GM12878 (cell line): ENCODE results near the gene LSAMP. TPM values are rescaled to one million over a fixed set of nuclear protein-coding genes. Genes with fewer than 3 reads are reported as not detected.

Experiments
- ATAC-seq: fragments of 200-7000 bp; cut with Tn5 transposase; 3 replicates; pipeline ENCODE4 v1.9.1; 2020; ENCODE audit warnings: mild to moderate bottlenecking, moderate library complexity
- BruUV-seq: library from RNA; stranded (reverse); fragments of 400-500 nt; replicated peaks from 2 replicates; lab custom pipeline; 2021; lab: Mats Ljungman, UMichigan
- CTCF ChIA-PET: fragments of 300-600 bp; sonication (Branson Sonifier 250); formaldehyde crosslinking; extraction: SDS; loops from one replicate; lab custom pipeline; 2021; ENCODE audit warnings: inconsistent platforms; lab: Yijun Ruan, JAX
- POLR2A ChIA-PET: fragments of 350-600 bp; formaldehyde crosslinking; extraction: SDS; loops from one replicate; lab custom pipeline; 2021; ENCODE audit warnings: inconsistent platforms; lab: Charles Lee
- RAD21 ChIA-PET: fragments of 300-600 bp; sonication (Branson Sonifier 250); formaldehyde crosslinking; loops from one replicate; lab custom pipeline; 2023; ENCODE audit warnings: antibody characterized with exemption; ENCODE audit not compliant: unreplicated experiment; lab: Charles Lee
- SMC1A ChIA-PET: fragments of 300-600 bp; sonication (Branson Sonifier 250); formaldehyde crosslinking; loops from one replicate; lab custom pipeline; 2023; ENCODE audit not compliant: unreplicated experiment, uncharacterized antibody; lab: Charles Lee
- DNase-seq: peaks from one replicate; pipeline ENCODE4 v3.0.0-alpha.2; 2011; ENCODE audit warnings: low read depth, low spot score
- FAIRE-seq: peaks from 3 replicates; lab custom pipeline; 2011; peaks lifted over from hg19 to GRCh38; lab: Jason Lieb, UNC
- H2AFZ ChIP-seq: 2 replicates; pipeline ENCODE4 v1.6.0; 2011; ENCODE audit warnings: low read depth, low read length, control low read depth; ENCODE audit not compliant: control insufficient read depth
- H3K27ac ChIP-seq: 2 replicates; pipeline ENCODE4 v1.5.1; 2011; ENCODE audit warnings: control low read depth; ENCODE audit not compliant: control insufficient read depth, insufficient read depth
- H3K27me3 ChIP-seq, 2 experiments: replicated peaks in 1 of 2; 2 replicates each; pipeline versions ENCODE4 v1.6.0 to v1.6.1; 2011; ENCODE audit warnings: low read length in 1 of 2; ENCODE audit not compliant: control insufficient read depth in 2 of 2, insufficient read depth in 2 of 2
- H3K36me3 ChIP-seq, 2 experiments: 2 replicates each; pipeline ENCODE4 v1.5.1; 2011; ENCODE audit warnings: low read length in 1 of 2; ENCODE audit not compliant: control insufficient read depth in 2 of 2, insufficient read depth in 2 of 2
- H3K4me1 ChIP-seq: 2 replicates; pipeline ENCODE4 v1.6.1; 2011; ENCODE audit warnings: mild to moderate bottlenecking, low read length, moderate library complexity, mixed read lengths; ENCODE audit not compliant: control insufficient read depth, insufficient read depth
- H3K4me2 ChIP-seq: 2 replicates; pipeline ENCODE4 v1.6.0; 2011; ENCODE audit warnings: control low read depth; ENCODE audit not compliant: control insufficient read depth, insufficient read depth
- H3K4me3 ChIP-seq: fragments of 200-600 bp; sonication (generic); 2 replicates; pipeline ENCODE4 v1.5.1; 2016
- H3K79me2 ChIP-seq: 2 replicates; pipeline ENCODE4 v1.6.0; 2011; ENCODE audit warnings: low read length; ENCODE audit not compliant: control insufficient read depth, insufficient read depth
- H3K9ac ChIP-seq: 2 replicates; pipeline ENCODE4 v1.8.0; 2011; ENCODE audit warnings: low read length, control low read depth, mixed read lengths; ENCODE audit not compliant: control insufficient read depth, insufficient read depth
- H3K9me3 ChIP-seq: replicated peaks from 3 replicates; pipeline ENCODE4 v1.5.1; 2011; ENCODE audit warnings: mild to moderate bottlenecking, low read length; ENCODE audit not compliant: control insufficient read depth, insufficient read depth
- H4K20me1 ChIP-seq: 2 replicates; pipeline ENCODE4 v1.6.0; 2011; ENCODE audit not compliant: control insufficient read depth, insufficient read depth
- CEBPZ ChIP-seq: fragments of 150-350 bp; IDR thresholded peaks from 2 replicates; pipeline ENCODE4 v1.6.1; 2016; ENCODE audit warnings: low read depth, low read length
- HCFC1 ChIP-seq: fragments of 150-350 bp; IDR thresholded peaks from 2 replicates; pipeline ENCODE4 v1.6.1; 2014; ENCODE audit warnings: low read length
- HDAC2 ChIP-seq: fragments of 200-600 bp; sonication (generic); IDR thresholded peaks from 2 replicates; pipeline ENCODE4 v1.6.1; 2017
- PBX3 ChIP-seq: IDR thresholded peaks from 2 replicates; pipeline ENCODE4 v1.6.1; 2011; ENCODE audit warnings: mild to moderate bottlenecking, low read depth, low read length, moderate library complexity; ENCODE audit not compliant: insufficient replicate concordance
- PML ChIP-seq: IDR thresholded peaks from 2 replicates; pipeline ENCODE4 v1.6.1; 2012; ENCODE audit warnings: low read length, inconsistent platforms
- RELB ChIP-seq: fragments of 450-650 bp; IDR thresholded peaks from 2 replicates; pipeline ENCODE4 v1.6.1; 2017; ENCODE audit warnings: low read depth, mild to moderate bottlenecking, moderate library complexity
- SIX5 ChIP-seq: IDR thresholded peaks from 2 replicates; pipeline ENCODE4 v1.6.1; 2011; ENCODE audit warnings: mild to moderate bottlenecking, low read depth, low read length, moderate library complexity; ENCODE audit not compliant: severe bottlenecking
- SRF ChIP-seq, 2 experiments: IDR thresholded peaks; 2 replicates each; pipeline ENCODE4 v1.6.1; 2011; ENCODE audit warnings: low read depth in 2 of 2, low read length in 2 of 2, mild to moderate bottlenecking in 1 of 2, moderate library complexity in 1 of 2
- WGBS: methylation state at CpG from one replicate; pipeline ENCODE4 v1.1.6; 2016; ENCODE audit warnings: low lambda C conversion rate; ENCODE audit not compliant: insufficient replicate concordance, insufficient coverage; ENCODE audit errors: missing lambda C conversion rate; 5-methylcytosine and 5-hydroxymethylcytosine counted together
- in situ Hi-C: fragments of 300-500 bp; cut with MboI; formaldehyde crosslinking; loops from 9 replicates; pipeline ENCODE4 v1.14.3; 2018; ENCODE audit warnings: mixed read lengths
- intact Hi-C: fragments of 100-400 bp; cut with micrococcal nuclease; formaldehyde crosslinking; loops from one replicate; pipeline ENCODE4 v1.14.2; 2022; ENCODE audit not compliant: unreplicated experiment
- polyA plus RNA-seq, 11 experiments: library from polyadenylated mRNA; depleted of rRNA in 4 of 11; unstranded in 6 of 11; stranded (reverse) in 5 of 11; fragments of >200 nt; fragmentation: Nextera tagmentation in 4 of 11; fragmentation: Illumina TruSeq in 1 of 11; extraction: Ambion mirVana in 4 of 11; extraction: Trizol in 1 of 11; gene quantifications; 1 replicate in 1 of 11; 2 replicates in 10 of 11; pipeline versions ENCODE4 v1.2.1 to v1.2.3, GENCODE V29; 2011 to 2016; ENCODE audit warnings: inconsistent platforms in 2 of 11, missing spikeins in 2 of 11, low read depth in 1 of 11
- total RNA-seq, 4 experiments: library from RNA; depleted of rRNA in 3 of 4; stranded (reverse); fragments of >200 nt in 3 of 4; fragmentation: Illumina TruSeq in 1 of 4; extraction: Trizol in 1 of 4; gene quantifications; 2 replicates each; pipeline versions ENCODE4 v1.2.1 to v1.2.3, GENCODE V29; 2013 to 2021

The LSAMP gene
- total and polyA plus RNA-seq, 10 of the 15 experiments (the other 5 are each of a cell fraction or from before 2014, with no cell fraction given) = 2.0 to 12.7 (median 6.5) TPM

DNA sequence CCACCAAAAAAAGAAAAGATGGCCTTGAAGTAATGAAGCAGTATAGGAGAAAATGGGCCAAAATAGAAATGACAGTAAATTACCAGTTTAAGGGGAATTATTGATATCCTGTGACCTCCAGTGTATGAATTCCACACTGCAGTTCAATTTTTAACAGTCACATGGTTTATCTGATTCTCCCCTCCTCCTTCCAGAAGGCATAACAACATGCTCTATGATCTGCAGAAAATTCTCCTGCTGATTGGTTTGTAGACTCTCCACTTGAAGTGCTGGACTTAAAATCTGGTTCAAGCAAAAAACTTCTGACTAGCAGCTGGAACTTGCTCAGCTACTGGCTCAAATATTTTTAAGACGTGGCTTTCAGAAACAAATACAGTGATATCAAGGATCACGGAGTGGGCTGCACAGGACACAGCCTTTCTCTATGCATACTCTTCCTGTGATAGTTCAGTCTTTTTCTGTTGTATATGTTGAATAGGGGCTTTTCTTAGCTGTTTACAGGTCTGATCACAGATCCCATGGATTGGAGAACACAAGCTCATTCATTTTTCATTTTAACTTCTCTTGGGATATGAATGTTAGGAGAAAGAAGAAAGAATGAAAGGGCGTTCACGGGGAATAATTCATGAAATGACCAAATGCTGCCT, 211.5 kb downstream of the LSAMP start:
- in situ Hi-C loops = no loop called here
- SMC1A ChIA-PET = interaction anchor here (0.6 to 3.2 kb wide), 10 partner anchors 9 to 112 kb away, joined by 3 to 19 read pairs (median 3); no protein-coding TSS in a partner anchor

GRCh38 chr3:116230431-116231020, 214.8 kb downstream of the LSAMP start:
- no peaks in the 10 kb centered on the region for H3K9me3 ChIP-seq
- H4K20me1 ChIP-seq = no peaks in the 10 kb centered on the region
- 59% methylated on average over 5 of the region's 5 CpGs for WGBS
- RAD21 ChIA-PET = no interaction called here
- FAIRE-seq (no peak), DNase-seq (no peak), ATAC-seq (no peak)
- H3K27ac ChIP-seq = no peak overlapping the region
- BruUV-seq = no TSS peak
- SMC1A ChIA-PET = interaction anchor here (1.0 to 2.8 kb wide), 4 partner anchors 9 to 29 kb away, joined by 3 to 8 read pairs (median 4); no protein-coding TSS in a partner anchor
- intact Hi-C loops (no loop called here), in situ Hi-C loops (no loop called here)
- no peak overlapping the region for H3K4me2 ChIP-seq
- H3K4me1 ChIP-seq = no peaks in the 10 kb centered on the region
- POLR2A ChIA-PET = interaction anchor here (1.1 kb wide), 1 partner anchor 13 kb away, joined by 3 read pairs; no protein-coding TSS in a partner anchor
- TF ChIP-seq SRF (IDR thresholded peaks at IDR 0.05; ENCODE audit: low read depth in 2 of 2, low read length in 2 of 2) = no peak
- no peak for TF ChIP-seq HDAC2
- no peak for TF ChIP-seq PBX3
- TF ChIP-seq RELB = no peak
- TF ChIP-seq CEBPZ = no peak
- no peak for TF ChIP-seq PML
- TF ChIP-seq HCFC1 = no peak
- no peak overlapping the region for H2AFZ ChIP-seq
- no peaks in the 10 kb centered on the region for H3K36me3 ChIP-seq
- CTCF ChIA-PET = interaction anchor here (1.0 kb wide), 1 partner anchor 39 kb away, joined by 3 read pairs; no protein-coding TSS in a partner anchor
- H3K79me2 ChIP-seq = no peaks in the 10 kb centered on the region
- no peaks in the 10 kb centered on the region for H3K27me3 ChIP-seq
- H3K9ac ChIP-seq = no peak overlapping the region
- H3K4me3 ChIP-seq = no peak overlapping the region

More for the DNA sequence above, 211.5 kb downstream of the LSAMP start:
- no peaks in the 10 kb centered on the region for H3K9me3 ChIP-seq
- H3K27me3 ChIP-seq = no peaks in the 10 kb centered on the region
- no peak for DNase-seq
- H3K79me2 ChIP-seq = no peaks in the 10 kb centered on the region
- no peak overlapping the region for H3K9ac ChIP-seq
- H3K4me3 ChIP-seq = no peak overlapping the region
- WGBS = 16% methylated on average over 4 of the region's 4 CpGs
- ChIA-PET POLR2A (interaction anchor here (0.6 to 0.9 kb wide), 2 partner anchors 9 to 20 kb away, joined by 3 read pairs; no protein-coding TSS in a partner anchor), RAD21 (interaction anchor here (0.7 to 1.2 kb wide), 3 partner anchors 25 to 73 kb away, joined by 3 to 4 read pairs (median 4); no protein-coding TSS in a partner anchor), CTCF (interaction anchor here (0.6 to 1.2 kb wide), 4 partner anchors 12 to 247 kb away, joined by 3 to 4 read pairs (median 4); no protein-coding TSS in a partner anchor)
- H2AFZ ChIP-seq = no peak overlapping the region
- FAIRE-seq = no peak
- ATAC-seq = no peak
- intact Hi-C loops = no loop called here
- no peak overlapping the region for H3K27ac ChIP-seq
- BruUV-seq = no TSS peak
- H3K4me1 ChIP-seq = no peaks in the 10 kb centered on the region
- no peak for TF ChIP-seq SIX5
- H4K20me1 ChIP-seq = no peaks in the 10 kb centered on the region
- no peak overlapping the region for H3K4me2 ChIP-seq
- no peaks in the 10 kb centered on the region for H3K36me3 ChIP-seq
